ENCODE results near the gene ARSK. TPM values are rescaled to one million over a fixed set of nuclear protein-coding genes. Genes with fewer than 3 reads are reported as not detected.

The ARSK gene, protein sequence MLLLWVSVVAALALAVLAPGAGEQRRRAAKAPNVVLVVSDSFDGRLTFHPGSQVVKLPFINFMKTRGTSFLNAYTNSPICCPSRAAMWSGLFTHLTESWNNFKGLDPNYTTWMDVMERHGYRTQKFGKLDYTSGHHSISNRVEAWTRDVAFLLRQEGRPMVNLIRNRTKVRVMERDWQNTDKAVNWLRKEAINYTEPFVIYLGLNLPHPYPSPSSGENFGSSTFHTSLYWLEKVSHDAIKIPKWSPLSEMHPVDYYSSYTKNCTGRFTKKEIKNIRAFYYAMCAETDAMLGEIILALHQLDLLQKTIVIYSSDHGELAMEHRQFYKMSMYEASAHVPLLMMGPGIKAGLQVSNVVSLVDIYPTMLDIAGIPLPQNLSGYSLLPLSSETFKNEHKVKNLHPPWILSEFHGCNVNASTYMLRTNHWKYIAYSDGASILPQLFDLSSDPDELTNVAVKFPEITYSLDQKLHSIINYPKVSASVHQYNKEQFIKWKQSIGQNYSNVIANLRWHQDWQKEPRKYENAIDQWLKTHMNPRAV
- 1 to 10 TPM; 2.3 to 5.7 (median 3.5) TPM for total RNA-seq
- polyA plus RNA-seq, result 1 to 10 TPM; 1.8 to 4.4 TPM
- long read RNA-seq, donor 1, partial matches to known transcripts, result 0 of 4 reads
- long read RNA-seq, donor 1, other reads (novel, unspliced or antisense), result 1 of 4 reads
- long read RNA-seq, donor 2, transcript ARSK-201 (8 exons, 3,354 nt), result major isoform, 10 of 13 reads
- long read RNA-seq, donor 2, partial matches to known transcripts, result 1 of 13 reads
- long read RNA-seq, donor 2, other reads (novel, unspliced or antisense), result 0 of 13 reads
- long read RNA-seq, donor 3, partial matches to known transcripts, result 0 of 7 reads
- long read RNA-seq, donor 3, other reads (novel, unspliced or antisense), result 2 of 7 reads

DNA sequence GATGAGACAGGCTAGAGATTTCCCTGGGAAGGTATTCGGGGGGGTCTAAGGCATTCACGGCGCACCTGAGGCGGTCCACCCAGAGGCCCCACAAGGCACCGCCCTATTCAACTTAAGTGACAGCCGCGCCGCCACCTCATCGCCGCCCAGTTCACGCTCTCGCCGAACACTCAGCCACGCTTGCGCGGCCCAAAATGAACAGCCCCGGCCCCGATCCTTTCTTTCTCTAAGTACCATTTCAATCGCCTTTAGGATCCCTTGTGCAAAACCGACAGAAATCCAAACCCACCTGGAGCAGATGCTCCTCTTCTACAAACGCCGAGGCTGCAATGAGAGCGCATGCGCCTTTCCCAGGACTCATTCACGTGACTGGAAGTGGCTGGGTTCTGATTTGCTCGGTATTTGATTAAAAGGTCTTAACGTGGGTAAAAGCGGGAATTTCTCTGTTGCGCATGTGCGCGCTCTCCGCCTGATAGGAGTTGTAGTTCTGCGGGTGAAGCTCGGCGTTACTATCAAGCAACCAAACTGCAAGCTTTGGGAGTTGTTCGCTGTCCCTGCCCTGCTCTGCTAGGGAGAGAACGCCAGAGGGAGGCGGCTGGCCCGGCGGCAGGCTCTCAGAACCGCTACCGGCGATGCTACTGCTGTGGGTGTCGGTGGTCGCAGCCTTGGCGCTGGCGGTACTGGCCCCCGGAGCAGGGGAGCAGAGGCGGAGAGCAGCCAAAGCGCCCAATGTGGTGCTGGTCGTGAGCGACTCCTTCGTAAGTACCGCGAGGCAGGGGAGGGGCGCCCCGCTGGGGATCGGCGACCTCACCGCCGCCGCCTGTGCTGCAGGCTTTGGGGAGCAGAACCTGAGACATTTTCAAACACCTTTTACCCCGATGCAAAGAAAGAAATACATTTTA is at the start of gene ARSK, which contains the start of gene SKIC3:
Gene ARSK, plus strand, starts transcription at position 455 of the 902 bp plus-strand sequence. Its CDS starts 178 bp downstream, at position 633.
Gene SKIC3, minus strand, starts transcription at position 331 of the 902 bp plus-strand sequence. CDS start 7,827 bp downstream, outside the sequence.
- ATAC-seq (peak; percentile 97 to 98 (median 98)), DNase-seq (peak; percentile 93 to 96 (median 95))
- Histone ChIP-seq H3K9me3 (no peaks in the 10 kb centered on the region), H3K4me1 (peaks cover 3 to 26% (median 14%) of the 10 kb centered on the region in 12 donors), H3K27ac (peak within 1 kb of the TSS; percentile 29 to 94 (median 84)), H3K27me3 (no peaks in the 10 kb centered on the region), H3K4me3 (peak within 1 kb of the TSS; percentile 56 to 92 (median 86)), H3K36me3 (peaks cover 0 to 18% (median 9%) of the 10 kb centered on the region in 9 donors)
- TF ChIP-seq, protein P1, sequence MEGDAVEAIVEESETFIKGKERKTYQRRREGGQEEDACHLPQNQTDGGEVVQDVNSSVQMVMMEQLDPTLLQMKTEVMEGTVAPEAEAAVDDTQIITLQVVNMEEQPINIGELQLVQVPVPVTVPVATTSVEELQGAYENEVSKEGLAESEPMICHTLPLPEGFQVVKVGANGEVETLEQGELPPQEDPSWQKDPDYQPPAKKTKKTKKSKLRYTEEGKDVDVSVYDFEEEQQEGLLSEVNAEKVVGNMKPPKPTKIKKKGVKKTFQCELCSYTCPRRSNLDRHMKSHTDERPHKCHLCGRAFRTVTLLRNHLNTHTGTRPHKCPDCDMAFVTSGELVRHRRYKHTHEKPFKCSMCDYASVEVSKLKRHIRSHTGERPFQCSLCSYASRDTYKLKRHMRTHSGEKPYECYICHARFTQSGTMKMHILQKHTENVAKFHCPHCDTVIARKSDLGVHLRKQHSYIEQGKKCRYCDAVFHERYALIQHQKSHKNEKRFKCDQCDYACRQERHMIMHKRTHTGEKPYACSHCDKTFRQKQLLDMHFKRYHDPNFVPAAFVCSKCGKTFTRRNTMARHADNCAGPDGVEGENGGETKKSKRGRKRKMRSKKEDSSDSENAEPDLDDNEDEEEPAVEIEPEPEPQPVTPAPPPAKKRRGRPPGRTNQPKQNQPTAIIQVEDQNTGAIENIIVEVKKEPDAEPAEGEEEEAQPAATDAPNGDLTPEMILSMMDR (IDR thresholded peaks at IDR 0.05), result peak in 10 of 12 donors; percentile 10 to 64 (median 39)
- peak in 1 of 2 donors; percentile 87 for TF ChIP-seq POLR2A (IDR thresholded peaks at IDR 0.05)
- intact Hi-C loops (cut with DNase I), result loop anchor here in 5 of 10 donors (2.0 to 10.0 kb wide), 4 partner anchors 66 to 1630 kb away; partner anchors contain the start of genes GPR150 (in 1 of the 5) and RIOK2 (in 1 of the 5)
- 0 to 1% (median 0%) methylated on average over 61 to 63 of the region's 63 CpGs for WGBS, 4 donors

DNA sequence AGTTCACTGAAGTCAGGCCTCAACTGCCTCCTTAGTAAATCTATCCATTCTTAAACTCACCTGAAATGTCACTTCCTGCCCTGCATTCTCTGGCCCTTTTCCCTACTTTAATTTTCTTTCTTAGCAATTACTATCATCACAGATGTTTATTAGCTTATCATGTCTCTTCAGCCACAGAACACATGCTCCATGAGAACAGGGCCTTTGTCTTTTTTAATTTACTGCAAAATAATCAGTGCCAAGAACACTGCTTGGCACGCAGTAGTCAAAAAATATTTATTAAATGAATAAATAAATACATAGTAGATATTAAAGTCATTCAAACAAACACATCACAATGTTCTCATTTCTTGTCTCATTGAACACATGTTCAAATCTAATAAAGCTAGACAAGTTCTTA is 46.4 kb upstream of the ARSK start:
- WGBS, 4 donors, result 58 to 74% (median 66%) methylated on average over 1 of the region's 1 CpG
- intact Hi-C loops (cut with DNase I), result no loop called here
- H3K9me3 ChIP-seq, result no peaks in the 10 kb centered on the region
- no peak overlapping the region for H3K4me3 ChIP-seq
- H3K27me3 ChIP-seq, result no peaks in the 10 kb centered on the region
- no peak for ATAC-seq
- H3K36me3 ChIP-seq, result peaks cover 0 to 98% (median 95%) of the 10 kb centered on the region in 9 donors
- TF ChIP-seq POLR2A (IDR thresholded peaks at IDR 0.05), result no peak
- TF ChIP-seq, protein P1 (IDR thresholded peaks at IDR 0.05), result no peak
- DNase-seq, result no peak
- no peaks in the 10 kb centered on the region for H3K4me1 ChIP-seq
- no peak overlapping the region for H3K27ac ChIP-seq

DNA sequence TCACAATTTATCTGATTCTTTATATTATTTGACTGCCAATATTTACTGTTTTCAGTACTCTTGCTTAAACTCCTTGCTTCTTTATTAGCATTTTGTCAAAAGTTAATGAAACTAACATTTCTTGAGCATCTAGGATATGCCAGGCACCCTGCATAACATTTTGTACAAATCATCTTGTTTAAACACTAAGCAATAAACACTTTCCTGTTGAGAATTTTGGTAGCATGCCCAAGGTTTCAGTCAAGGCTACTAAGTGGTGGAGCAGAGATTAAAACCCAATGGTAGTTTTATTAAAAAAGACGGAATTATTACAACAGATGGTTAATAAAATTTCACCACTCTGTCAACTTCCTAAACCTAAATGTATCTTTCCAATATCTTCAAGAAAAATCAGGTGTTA is 43.3 kb upstream of the ARSK start:
- Histone ChIP-seq H3K9me3 (no peaks in the 10 kb centered on the region), H3K36me3 (peaks cover 0 to 100% (median 99%) of the 10 kb centered on the region in 9 donors), H3K4me3 (no peak overlapping the region), H3K27ac (no peak overlapping the region), H3K27me3 (no peaks in the 10 kb centered on the region), H3K4me1 (no peaks in the 10 kb centered on the region)
- DNase-seq (no peak), ATAC-seq (no peak)
- TF ChIP-seq POLR2A (IDR thresholded peaks at IDR 0.05), result no peak
- TF ChIP-seq, protein P1 (IDR thresholded peaks at IDR 0.05), result no peak
- 90 to 99% (median 95%) methylated on average over 1 of the region's 1 CpG for WGBS, 4 donors
- intact Hi-C loops (cut with DNase I), result no loop called here

Measured in heart left ventricle (tissue), 16 donors.